ENCODE results near the gene KDR. TPM values are rescaled to one million over a fixed set of nuclear protein-coding genes. Genes with fewer than 3 reads are reported as not detected.

KDR gene
- total RNA-seq, 1 experiment from 2014 or later: 0.52 TPM

- TF ChIP-seq ATF3 (IDR thresholded peaks at IDR 0.05) (no peak), POLR2A (IDR thresholded peaks at IDR 0.05; ENCODE audit: borderline replicate concordance, extremely low read depth, insufficient read depth, insufficient read length) (no peak), EZH2phosphoT487 (IDR thresholded peaks at IDR 0.05; ENCODE audit: borderline replicate concordance) (no peak), FOSL1 (IDR thresholded peaks at IDR 0.05; ENCODE audit: low read depth) (no peak), CEBPB (IDR thresholded peaks at IDR 0.05; ENCODE audit: low read depth) (no peak), ELF1 (IDR thresholded peaks at IDR 0.05; ENCODE audit: borderline replicate concordance, low read depth) (no peak), SIN3A (IDR thresholded peaks at IDR 0.05; ENCODE audit: low read depth) (no peak)
Observed at GRCh38 chr4:55159851-55160250, 34.5 kb upstream of the KDR start (continued).

- RAD21 ChIA-PET (ENCODE audit: low non-redundant PET in 1 of 2, low total read pairs in 2 of 2, uncharacterized antibody in 2 of 2, unreplicated experiment in 2 of 2): no interaction called here
- POLR2A ChIA-PET: no interaction called here
Observed at GRCh38 chr4:55158957-55159356, 33.6 kb upstream of the KDR start.

More at GRCh38 chr4:55158957-55159356, 33.6 kb upstream of the KDR start:
- Histone ChIP-seq H3K27ac (ENCODE audit: low read depth, low read length) (no peak overlapping the region), H3K79me2 (ENCODE audit: insufficient read depth, low read length) (no peaks in the 10 kb centered on the region), H2AFZ (ENCODE audit: low read depth, low read length, poor library complexity, severe bottlenecking) (no peak overlapping the region), H3K4me2 (ENCODE audit: low read length) (no peak overlapping the region), H3K36me3 (ENCODE audit: control insufficient read depth in 1 of 2, insufficient read depth in 2 of 2, low read length in 2 of 2) (no peaks in the 10 kb centered on the region), H4K20me1 (ENCODE audit: insufficient read depth) (no peaks in the 10 kb centered on the region), H3K4me1 (ENCODE audit: control insufficient read depth in 1 of 2, insufficient read depth in 2 of 2, low read length in 2 of 2) (no peaks in the 10 kb centered on the region), H3K9me3 (ENCODE audit: control insufficient read depth in 1 of 2, insufficient read depth in 1 of 2, low read depth in 1 of 2, low read length in 2 of 2) (no peaks in the 10 kb centered on the region), H3K27me3 (ENCODE audit: insufficient read depth, low read length) (no peaks in the 10 kb centered on the region), H3K9ac (ENCODE audit: low read length) (no peak overlapping the region), H3K4me3 (replicated peaks in 1 of 2; ENCODE audit: low read depth in 1 of 2, low read length in 2 of 2) (no peak overlapping the region), H3K9me2 (ENCODE audit: insufficient read depth) (no peaks in the 10 kb centered on the region)
- DNase-seq (ENCODE audit: low read depth, low spot score): no peak
- intact Hi-C loops (cut with micrococcal nuclease): no loop called here
- CTCF ChIA-PET: interaction anchor here (1.1 kb wide), 2 partner anchors 18 to 187 kb away, joined by 3 read pairs; no protein-coding TSS in a partner anchor
- BruUV-seq (replicated peaks): no TSS peak
- ATAC-seq: peak; percentile 61; the same call in 1 of the 2 replicates
- peak in 1 of 3 experiments; percentile 33; a peak in 1 of 6 replicates for TF ChIP-seq CTCF (IDR thresholded peaks at IDR 0.05 in 2 of 3, conservative IDR thresholded peaks at IDR 0.05 in 1 of 3; ENCODE audit: borderline replicate concordance in 1 of 3, insufficient read depth in 1 of 3, low read depth in 2 of 3, low read length in 2 of 3)
- TF ChIP-seq ZFX (IDR thresholded peaks at IDR 0.05): no peak
- no peak for TF ChIP-seq POLR2A (IDR thresholded peaks at IDR 0.05; ENCODE audit: borderline replicate concordance, extremely low read depth, insufficient read depth, insufficient read length)

Measured in HCT116 (cell line).